K562 (cell line): ENCODE measurements around the gene TANGO6.

Experiments used
- EP300 ChIP-seq: IDR thresholded peaks from 2 replicates; pipeline ENCODE4 v1.6.1; 2012; ENCODE audit warnings: low read length, improper control_type of control experiment
- NRF1 ChIP-seq, 2 experiments: fragments of 450-650 bp; IDR thresholded peaks in 1 of 2; conservative IDR thresholded peaks in 1 of 2; 2 replicates each; pipeline ENCODE4 v1.6.1; 2014; ENCODE audit warnings: mild to moderate bottlenecking in 2 of 2
- NUFIP1 ChIP-seq: fragments of 450-650 bp; IDR thresholded peaks from 2 replicates; pipeline ENCODE4 v1.6.1; 2018; ENCODE audit not compliant: partially characterized antibody
- POLR2A ChIP-seq: fragments of 450-650 bp; conservative IDR thresholded peaks from 2 replicates; pipeline ENCODE4 v1.6.1; 2016
- SRSF1 ChIP-seq: fragments of 200-400 bp; formaldehyde crosslinking; IDR thresholded peaks from 2 replicates; pipeline ENCODE4 v1.6.1; 2017; ENCODE audit warnings: mild to moderate bottlenecking, low read depth, low read length, moderate library complexity
- STAT5B ChIP-seq: fragments of 250-450 bp; sonication (Bioruptor Pico); IDR thresholded peaks from 2 replicates; pipeline ENCODE4 v1.8.0; 2021; ENCODE audit warnings: mild to moderate bottlenecking, inconsistent platforms
- ZNF780A ChIP-seq: fragments of 250-450 bp; sonication (Bioruptor Pico); IDR thresholded peaks from 2 replicates; pipeline ENCODE4 v1.5.0; 2021; ENCODE audit warnings: mild to moderate bottlenecking

DNA sequence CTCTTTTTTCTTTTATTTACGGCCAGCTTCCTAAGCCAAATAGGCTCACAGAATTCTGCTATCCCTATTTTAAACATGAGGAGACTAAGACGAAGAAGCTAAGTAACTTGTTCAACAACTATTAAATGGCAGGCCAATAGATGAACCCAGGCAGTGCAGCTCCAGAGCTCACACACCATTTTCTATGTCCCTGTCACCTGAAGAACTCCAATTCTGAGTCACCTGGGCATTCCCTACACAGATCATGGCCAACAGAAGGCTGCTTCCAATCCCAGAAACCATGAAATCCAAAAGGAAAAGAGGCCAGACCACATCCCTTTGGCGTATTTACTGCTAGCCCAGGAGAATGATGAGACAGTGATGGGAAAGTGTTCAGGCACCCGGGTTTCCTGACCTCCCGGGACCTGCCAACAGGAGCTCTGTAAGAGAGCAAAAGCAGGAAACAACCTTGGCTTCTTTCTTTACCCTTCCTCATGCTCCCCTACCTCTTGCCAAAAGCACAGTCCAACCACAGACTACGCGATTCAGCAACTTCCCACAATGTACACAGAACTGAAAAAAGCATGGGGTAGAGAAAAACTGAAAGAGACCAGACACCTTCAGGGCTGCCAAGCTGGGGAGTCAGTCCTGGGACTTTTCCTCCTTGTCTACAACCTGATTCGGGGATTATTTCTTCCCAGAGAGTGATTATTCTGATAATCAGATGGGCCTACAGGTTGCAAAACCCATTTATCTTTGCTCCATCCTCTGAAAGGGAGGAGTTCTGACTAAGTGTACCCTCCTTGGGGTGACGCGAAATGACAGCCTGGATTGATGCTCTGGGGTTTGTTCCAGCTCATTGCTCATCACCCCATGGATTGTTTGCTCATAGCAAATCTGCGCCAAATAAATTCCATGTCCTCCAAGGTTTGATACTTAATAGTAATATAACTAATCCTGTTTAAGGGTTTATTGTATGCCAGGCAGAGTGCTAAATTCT, 214.4 kb downstream of the TANGO6 start:
- TF ChIP-seq NRF1 (conservative IDR thresholded peaks at IDR 0.05 in 1 of 2, IDR thresholded peaks at IDR 0.05 in 1 of 2), result no peak
- no peak for TF ChIP-seq SRSF1
- no peak for TF ChIP-seq NUFIP1
- TF ChIP-seq ZNF780A (CRISPR knock-in tag), result no peak
- no peak for TF ChIP-seq EP300
- TF ChIP-seq POLR2A, result no peak
- no peak for TF ChIP-seq STAT5B
